BJ (cell line): Measurements from ENCODE around the gene PIP5K1B. TPM values are rescaled to one million over a fixed set of nuclear protein-coding genes. Genes with fewer than 3 reads are reported as not detected.

ENCODE experiments used
- CTCF ChIA-PET: fragments of 350-600 bp; formaldehyde crosslinking; extraction: SDS; loops from one replicate; lab custom pipeline; 2021; ENCODE audit warnings: antibody characterized with exemption, inconsistent platforms; lab: Yijun Ruan, JAX
- POLR2A ChIA-PET: fragments of 300-600 bp; sonication (Branson Sonifier 250); formaldehyde crosslinking; extraction: SDS; loops from one replicate; lab custom pipeline; 2021; ENCODE audit warnings: antibody characterized with exemption; lab: Charles Lee
- DNase-seq: peaks from one replicate; pipeline ENCODE4 v3.0.0-alpha.2; 2011; ENCODE audit warnings: low read depth
- H3K27me3 ChIP-seq: 2 replicates; pipeline ENCODE4 v1.6.0; 2011; ENCODE audit warnings: low read length; ENCODE audit not compliant: control insufficient read depth, insufficient read depth
- H3K36me3 ChIP-seq: 2 replicates; pipeline ENCODE4 v1.5.1; 2011; ENCODE audit warnings: low read length; ENCODE audit not compliant: control insufficient read depth, insufficient read depth
- H3K4me3 ChIP-seq: 2 replicates; pipeline ENCODE4 v1.5.1; 2011; ENCODE audit warnings: low read depth, mild to moderate bottlenecking, control low read depth, low read length
- CTCF ChIP-seq: IDR thresholded peaks from 2 replicates; pipeline ENCODE4 v1.5.1; 2011; ENCODE audit warnings: low read depth, mild to moderate bottlenecking, control low read depth, inconsistent platforms, low read length, moderate library complexity; ENCODE audit not compliant: insufficient read depth
- polyA plus RNA-seq: library from polyadenylated mRNA; depleted of rRNA; stranded (reverse); fragments of >200 nt; gene quantifications from 2 replicates; pipeline ENCODE4 v1.2.3, GENCODE V29; 2011

PIP5K1B gene
- polyA plus RNA-seq, 1 experiment: not detected

- ChIA-PET POLR2A (no interaction called here), CTCF (no interaction called here)
- TF ChIP-seq CTCF: no peak
- H3K36me3 ChIP-seq: no peaks in the 10 kb centered on the region
- H3K4me3 ChIP-seq: no peak overlapping the region
- peaks cover 16% of the 10 kb centered on the region for H3K27me3 ChIP-seq
- no peak for DNase-seq
These were observed 2.5 kb upstream of the PIP5K1B start for GRCh38 chr9:68702493-68702892.

- no peaks in the 10 kb centered on the region for H3K36me3 ChIP-seq
- H3K27me3 ChIP-seq: peaks cover 18% of the 10 kb centered on the region
- TF ChIP-seq CTCF: no peak
- ChIA-PET POLR2A (no interaction called here), CTCF (no interaction called here)
- no peak overlapping the region for H3K4me3 ChIP-seq
- no peak for DNase-seq
These were observed 1.4 kb upstream of the PIP5K1B start for GRCh38 chr9:68703672-68704071.

- ChIA-PET CTCF (no interaction called here), POLR2A (no interaction called here)
- H3K27me3 ChIP-seq: peaks cover 20% of the 10 kb centered on the region
- no peak for DNase-seq
- H3K36me3 ChIP-seq: no peaks in the 10 kb centered on the region
- no peak overlapping the region for H3K4me3 ChIP-seq
- TF ChIP-seq CTCF: no peak
These were observed 584 bp upstream of the PIP5K1B start for GRCh38 chr9:68704498-68704813.

GRCh38 chr9:68705531-68706362, 707 bp downstream of the PIP5K1B start:
- CTCF ChIA-PET: no interaction called here
- H3K27me3 ChIP-seq: peaks cover 20% of the 10 kb centered on the region

More at GRCh38 chr9:68705531-68706362, 707 bp downstream of the PIP5K1B start:
- Histone ChIP-seq H3K4me3 (peak overlapping the region; percentile 36), H3K36me3 (no peaks in the 10 kb centered on the region)
- DNase-seq: no peak
- no peak for TF ChIP-seq CTCF
- POLR2A ChIA-PET: no interaction called here
